Measurements from ENCODE around the gene ZNF232. TPM values are rescaled to one million over a fixed set of nuclear protein-coding genes. Genes with fewer than 3 reads are reported as not detected.

The ZNF232 gene
- total RNA-seq, 1 donor from 2014 or later: 3.3 TPM

Other genes starting within 250 kb of the ZNF232 start
- gene C17orf107, start 212.3 kb downstream of the ZNF232 start, total RNA-seq: 0.51 TPM
- gene CHRNE, start 208.8 kb downstream of the ZNF232 start, total RNA-seq: 0.30 TPM
- gene GP1BA, start 179.6 kb downstream of the ZNF232 start, total RNA-seq: not detected
- 208 TPM for gene SLC25A11, start 171.8 kb downstream of the ZNF232 start, total RNA-seq
- gene RNF167, start 171.6 kb downstream of the ZNF232 start, total RNA-seq: 85.8 TPM
- 179 TPM for gene PFN1, start 163.3 kb downstream of the ZNF232 start, total RNA-seq
- gene ENO3, start 160.8 kb downstream of the ZNF232 start, total RNA-seq: 534 TPM
- gene SPAG7, start 144.1 kb downstream of the ZNF232 start, total RNA-seq: 158 TPM
- gene CAMTA2, start 124.2 kb downstream of the ZNF232 start, total RNA-seq: 29.4 TPM
- 2.8 TPM for gene INCA1, start 114.4 kb downstream of the ZNF232 start, total RNA-seq
- 720 TPM for gene KIF1C, start 113.9 kb downstream of the ZNF232 start, total RNA-seq
- gene SLC52A1, start 76.5 kb downstream of the ZNF232 start, total RNA-seq: not detected
- gene ZFP3, start 33.4 kb downstream of the ZNF232 start, total RNA-seq: 9.3 TPM
- not detected for gene USP6, start 4.2 kb upstream of the ZNF232 start, total RNA-seq
- 5.2 TPM for gene ZNF594, start 80.0 kb upstream of the ZNF232 start, total RNA-seq
- 1.00 TPM for gene SCIMP, start 123.0 kb upstream of the ZNF232 start, total RNA-seq
- 51.7 TPM for gene RABEP1, start 170.4 kb upstream of the ZNF232 start, total RNA-seq